Diencephalon (tissue), 1 donor: ENCODE results near the gene TEAD1. TPM values are rescaled to one million over a fixed set of nuclear protein-coding genes. Genes with fewer than 3 reads are reported as not detected.

Source experiments
- small RNA-seq: library from RNA; depleted of rRNA; stranded (forward); fragments of <200 nt; gene quantifications from one replicate; pipeline ENCODE3, GENCODE V24; 2014
- total RNA-seq: library from RNA; depleted of rRNA; stranded (reverse); fragments of >200 nt; gene quantifications from one replicate; pipeline ENCODE4 v1.2.3, GENCODE V29; 2014

TEAD1 gene
- 45.9 TPM for total RNA-seq

GRCh38 chr11:12673924-12674570 is at the start of gene TEAD1:
TEAD1 (plus strand) TSS chr11:12674421.

Small RNAs within 50 kb of the gene (small RNA-seq; reads per million reads assigned to genes)
- not detected for gene RF00424
